ENCODE measurements around the gene PPA1. TPM values are rescaled to one million over a fixed set of nuclear protein-coding genes. Genes with fewer than 3 reads are reported as not detected.

PPA1 gene
- total RNA-seq, 1 experiment from 2014 or later, result 234 TPM

- Histone ChIP-seq H3K4me1 (ENCODE audit: control insufficient read depth in 1 of 2, insufficient read depth in 2 of 2, low read length in 2 of 2) (peaks cover 4 to 6% of the 10 kb centered on the region in 2 experiments; a peak in 2 of 4 replicates), H2AFZ (ENCODE audit: low read depth, low read length, poor library complexity, severe bottlenecking) (no peak overlapping the region), H3K9ac (ENCODE audit: low read length) (no peak overlapping the region), H3K4me2 (ENCODE audit: low read length) (no peak overlapping the region), H3K36me3 (ENCODE audit: control insufficient read depth in 1 of 2, insufficient read depth in 2 of 2, low read length in 2 of 2) (peaks cover 41 to 42% of the 10 kb centered on the region in 2 experiments), H3K9me3 (ENCODE audit: control insufficient read depth in 1 of 2, insufficient read depth in 1 of 2, low read depth in 1 of 2, low read length in 2 of 2) (no peaks in the 10 kb centered on the region), H3K79me2 (ENCODE audit: insufficient read depth, low read length) (peaks cover 97% of the 10 kb centered on the region), H4K20me1 (ENCODE audit: insufficient read depth) (peaks cover 20% of the 10 kb centered on the region; the same call in 1 of the 2 replicates), H3K27ac (ENCODE audit: low read depth, low read length) (no peak overlapping the region), H3K9me2 (ENCODE audit: insufficient read depth) (no peaks in the 10 kb centered on the region), H3K4me3 (replicated peaks in 1 of 2; ENCODE audit: low read depth in 1 of 2, low read length in 2 of 2) (no peak overlapping the region), H3K27me3 (ENCODE audit: insufficient read depth, low read length) (no peaks in the 10 kb centered on the region)
- BruUV-seq (replicated peaks), result no TSS peak
- ChIA-PET CTCF (no interaction called here), RAD21 (ENCODE audit: low non-redundant PET in 1 of 2, low total read pairs in 2 of 2, uncharacterized antibody in 2 of 2, unreplicated experiment in 2 of 2) (no interaction called here), POLR2A (no interaction called here)
- ATAC-seq (no peak), DNase-seq (ENCODE audit: low read depth, low spot score) (no peak)
- intact Hi-C loops (cut with micrococcal nuclease), result no loop called here
- TF ChIP-seq ZBTB33 (IDR thresholded peaks at IDR 0.05; ENCODE audit: extremely low read depth, insufficient replicate concordance, low read length) (no peak), FOSL1 (IDR thresholded peaks at IDR 0.05; ENCODE audit: low read depth) (no peak), EGR1 (IDR thresholded peaks at IDR 0.05; ENCODE audit: low read depth) (no peak), REST (IDR thresholded peaks at IDR 0.05; ENCODE audit: low read depth) (no peak), POLR2A (IDR thresholded peaks at IDR 0.05; ENCODE audit: borderline replicate concordance, extremely low read depth, insufficient read depth, insufficient read length) (no peak), JUND (IDR thresholded peaks at IDR 0.05) (no peak), CEBPB (IDR thresholded peaks at IDR 0.05; ENCODE audit: low read depth) (no peak), TCF7L2 (IDR thresholded peaks at IDR 0.05; ENCODE audit: borderline replicate concordance, extremely low read depth, insufficient read depth, insufficient read length) (no peak), SRF (IDR thresholded peaks at IDR 0.05; ENCODE audit: low read depth) (no peak), MAX (IDR thresholded peaks at IDR 0.05) (no peak), SP1 (IDR thresholded peaks at IDR 0.05; ENCODE audit: low read depth) (no peak), ZNF274 (IDR thresholded peaks at IDR 0.05; ENCODE audit: low read depth, low read length) (no peak), EZH2 (IDR thresholded peaks at IDR 0.05) (no peak)
Observed at GRCh38 chr10:70162151-70162891, 70.9 kb downstream of the PPA1 start.

All from HCT116 (cell line).